GM12878 (cell line): Measurements from ENCODE around the gene GNAT3. TPM values are rescaled to one million over a fixed set of nuclear protein-coding genes. Genes with fewer than 3 reads are reported as not detected.

Experiments
- ATAC-seq: fragments of 200-7000 bp; cut with Tn5 transposase; 3 replicates; pipeline ENCODE4 v1.9.1; 2020; ENCODE audit warnings: mild to moderate bottlenecking, moderate library complexity
- BruUV-seq: library from RNA; stranded (reverse); fragments of 400-500 nt; replicated peaks from 2 replicates; lab custom pipeline; 2021; lab: Mats Ljungman, UMichigan
- CTCF ChIA-PET: fragments of 300-600 bp; sonication (Branson Sonifier 250); formaldehyde crosslinking; extraction: SDS; loops from one replicate; lab custom pipeline; 2021; ENCODE audit warnings: inconsistent platforms; lab: Yijun Ruan, JAX
- POLR2A ChIA-PET: fragments of 350-600 bp; formaldehyde crosslinking; extraction: SDS; loops from one replicate; lab custom pipeline; 2021; ENCODE audit warnings: inconsistent platforms; lab: Charles Lee
- RAD21 ChIA-PET: fragments of 300-600 bp; sonication (Branson Sonifier 250); formaldehyde crosslinking; loops from one replicate; lab custom pipeline; 2023; ENCODE audit warnings: antibody characterized with exemption; ENCODE audit not compliant: unreplicated experiment; lab: Charles Lee
- SMC1A ChIA-PET: fragments of 300-600 bp; sonication (Branson Sonifier 250); formaldehyde crosslinking; loops from one replicate; lab custom pipeline; 2023; ENCODE audit not compliant: unreplicated experiment, uncharacterized antibody; lab: Charles Lee
- DNase-seq: peaks from one replicate; pipeline ENCODE4 v3.0.0-alpha.2; 2011; ENCODE audit warnings: low read depth, low spot score
- FAIRE-seq: peaks from 3 replicates; lab custom pipeline; 2011; peaks lifted over from hg19 to GRCh38; lab: Jason Lieb, UNC
- H2AFZ ChIP-seq: 2 replicates; pipeline ENCODE4 v1.6.0; 2011; ENCODE audit warnings: low read depth, low read length, control low read depth; ENCODE audit not compliant: control insufficient read depth
- H3K27ac ChIP-seq: 2 replicates; pipeline ENCODE4 v1.5.1; 2011; ENCODE audit warnings: control low read depth; ENCODE audit not compliant: control insufficient read depth, insufficient read depth
- H3K27me3 ChIP-seq, 2 experiments: replicated peaks in 1 of 2; 2 replicates each; pipeline versions ENCODE4 v1.6.0 to v1.6.1; 2011; ENCODE audit warnings: low read length in 1 of 2; ENCODE audit not compliant: control insufficient read depth in 2 of 2, insufficient read depth in 2 of 2
- H3K36me3 ChIP-seq, 2 experiments: 2 replicates each; pipeline ENCODE4 v1.5.1; 2011; ENCODE audit warnings: low read length in 1 of 2; ENCODE audit not compliant: control insufficient read depth in 2 of 2, insufficient read depth in 2 of 2
- H3K4me1 ChIP-seq: 2 replicates; pipeline ENCODE4 v1.6.1; 2011; ENCODE audit warnings: mild to moderate bottlenecking, low read length, moderate library complexity, mixed read lengths; ENCODE audit not compliant: control insufficient read depth, insufficient read depth
- H3K4me2 ChIP-seq: 2 replicates; pipeline ENCODE4 v1.6.0; 2011; ENCODE audit warnings: control low read depth; ENCODE audit not compliant: control insufficient read depth, insufficient read depth
- H3K4me3 ChIP-seq: fragments of 200-600 bp; sonication (generic); 2 replicates; pipeline ENCODE4 v1.5.1; 2016
- H3K79me2 ChIP-seq: 2 replicates; pipeline ENCODE4 v1.6.0; 2011; ENCODE audit warnings: low read length; ENCODE audit not compliant: control insufficient read depth, insufficient read depth
- H3K9ac ChIP-seq: 2 replicates; pipeline ENCODE4 v1.8.0; 2011; ENCODE audit warnings: low read length, control low read depth, mixed read lengths; ENCODE audit not compliant: control insufficient read depth, insufficient read depth
- H3K9me3 ChIP-seq: replicated peaks from 3 replicates; pipeline ENCODE4 v1.5.1; 2011; ENCODE audit warnings: mild to moderate bottlenecking, low read length; ENCODE audit not compliant: control insufficient read depth, insufficient read depth
- H4K20me1 ChIP-seq: 2 replicates; pipeline ENCODE4 v1.6.0; 2011; ENCODE audit not compliant: control insufficient read depth, insufficient read depth
- ASH2L ChIP-seq: fragments of 300-600, 200-600 bp; sonication (generic); IDR thresholded peaks from 2 replicates; pipeline ENCODE4 v1.6.1; 2017; ENCODE audit warnings: low read depth, mild to moderate bottlenecking, borderline replicate concordance
- BACH1 ChIP-seq: fragments of 450-650 bp; IDR thresholded peaks from 2 replicates; pipeline ENCODE4 v1.6.1; 2017; ENCODE audit warnings: mild to moderate bottlenecking, borderline replicate concordance
- CHD4 ChIP-seq: fragments of 200-600 bp; sonication (generic); IDR thresholded peaks from 2 replicates; pipeline ENCODE4 v1.6.1; 2016; ENCODE audit warnings: mild to moderate bottlenecking
- ESRRA ChIP-seq: IDR thresholded peaks from 2 replicates; pipeline ENCODE4 v1.6.1; 2012; ENCODE audit warnings: mild to moderate bottlenecking, low read length, improper control_type of control experiment
- HCFC1 ChIP-seq: fragments of 150-350 bp; IDR thresholded peaks from 2 replicates; pipeline ENCODE4 v1.6.1; 2014; ENCODE audit warnings: low read length
- JUNB ChIP-seq: IDR thresholded peaks from 2 replicates; pipeline ENCODE4 v1.6.1; 2016; ENCODE audit warnings: antibody characterized with exemption, mild to moderate bottlenecking
- MEF2B ChIP-seq: fragments of 450-650 bp; IDR thresholded peaks from 2 replicates; pipeline ENCODE4 v1.6.1; 2018; ENCODE audit warnings: mild to moderate bottlenecking, moderate library complexity; ENCODE audit not compliant: partially characterized antibody, poor library complexity, severe bottlenecking
- MXI1 ChIP-seq: fragments of 150-350 bp; IDR thresholded peaks from 2 replicates; pipeline ENCODE4 v1.6.1; 2011; ENCODE audit warnings: low read depth, mild to moderate bottlenecking, inconsistent platforms, low read length, improper control_type of control experiment
- MYC ChIP-seq: IDR thresholded peaks from 2 replicates; pipeline ENCODE4 v1.6.1; 2011; ENCODE audit warnings: mild to moderate bottlenecking, low read length, moderate library complexity, inconsistent platforms; ENCODE audit not compliant: insufficient read depth, insufficient replicate concordance, insufficient read length, severe bottlenecking
- NR2F1 ChIP-seq: fragments of 450-650 bp; conservative IDR thresholded peaks from 2 replicates; pipeline ENCODE4 v1.6.1; 2017; ENCODE audit warnings: mild to moderate bottlenecking
- NRF1 ChIP-seq: conservative IDR thresholded peaks from 2 replicates; pipeline ENCODE4 v1.6.1; 2011; ENCODE audit warnings: mild to moderate bottlenecking, low read depth, low read length, improper control_type of control experiment
- PAX5 ChIP-seq: IDR thresholded peaks from 2 replicates; pipeline ENCODE4 v1.6.1; 2011; ENCODE audit warnings: low read depth, low read length, borderline replicate concordance
- RAD21 ChIP-seq: IDR thresholded peaks from 2 replicates; pipeline ENCODE4 v1.6.1; 2011; ENCODE audit warnings: mild to moderate bottlenecking, low read depth, low read length, moderate library complexity; ENCODE audit not compliant: insufficient read depth
- RAD51 ChIP-seq: fragments of 450-650 bp; IDR thresholded peaks from 2 replicates; pipeline ENCODE4 v1.6.1; 2016; ENCODE audit warnings: moderate library complexity, mild to moderate bottlenecking, inconsistent platforms
- SMC3 ChIP-seq: IDR thresholded peaks from 2 replicates; pipeline ENCODE4 v1.6.1; 2011; ENCODE audit warnings: low read length, improper control_type of control experiment, borderline replicate concordance
- SPI1 ChIP-seq: IDR thresholded peaks from 2 replicates; pipeline ENCODE4 v1.6.1; 2011; ENCODE audit warnings: low read depth, mild to moderate bottlenecking, low read length, moderate library complexity, borderline replicate concordance; ENCODE audit not compliant: insufficient read depth
- TAF1 ChIP-seq: IDR thresholded peaks from 2 replicates; pipeline ENCODE4 v1.6.1; 2011; ENCODE audit warnings: mild to moderate bottlenecking, low read depth, low read length, borderline replicate concordance
- YBX1 ChIP-seq: fragments of 450-650 bp; IDR thresholded peaks from 2 replicates; pipeline ENCODE4 v1.6.1; 2016; ENCODE audit warnings: antibody characterized with exemption
- ZZZ3 ChIP-seq: IDR thresholded peaks from 2 replicates; pipeline ENCODE4 v1.6.1; 2011; ENCODE audit warnings: low read depth; ENCODE audit not compliant: control insufficient read depth, insufficient read length
- WGBS: methylation state at CpG from one replicate; pipeline ENCODE4 v1.1.6; 2016; ENCODE audit warnings: low lambda C conversion rate; ENCODE audit not compliant: insufficient replicate concordance, insufficient coverage; ENCODE audit errors: missing lambda C conversion rate; 5-methylcytosine and 5-hydroxymethylcytosine counted together
- in situ Hi-C: fragments of 300-500 bp; cut with MboI; formaldehyde crosslinking; loops from 9 replicates; pipeline ENCODE4 v1.14.3; 2018; ENCODE audit warnings: mixed read lengths
- intact Hi-C: fragments of 100-400 bp; cut with micrococcal nuclease; formaldehyde crosslinking; loops from one replicate; pipeline ENCODE4 v1.14.2; 2022; ENCODE audit not compliant: unreplicated experiment
- polyA plus RNA-seq, 11 experiments: library from polyadenylated mRNA; depleted of rRNA in 4 of 11; unstranded in 6 of 11; stranded (reverse) in 5 of 11; fragments of >200 nt; fragmentation: Nextera tagmentation in 4 of 11; fragmentation: Illumina TruSeq in 1 of 11; extraction: Ambion mirVana in 4 of 11; extraction: Trizol in 1 of 11; gene quantifications; 1 replicate in 1 of 11; 2 replicates in 10 of 11; pipeline versions ENCODE4 v1.2.1 to v1.2.3, GENCODE V29; 2011 to 2016; ENCODE audit warnings: inconsistent platforms in 2 of 11, missing spikeins in 2 of 11, low read depth in 1 of 11
- total RNA-seq, 4 experiments: library from RNA; depleted of rRNA in 3 of 4; stranded (reverse); fragments of >200 nt in 3 of 4; fragmentation: Illumina TruSeq in 1 of 4; extraction: Trizol in 1 of 4; gene quantifications; 2 replicates each; pipeline versions ENCODE4 v1.2.1 to v1.2.3, GENCODE V29; 2013 to 2021
- TF ChIP-seq, protein P1 (sequence below): IDR thresholded peaks from 2 replicates; pipeline ENCODE4 v1.6.1; 2012; ENCODE audit warnings: low read depth, low read length, improper control_type of control experiment
- TF ChIP-seq, protein P2 (sequence below): fragments of 450-650 bp; IDR thresholded peaks from 2 replicates; pipeline ENCODE4 v1.6.1; 2017; ENCODE audit warnings: mild to moderate bottlenecking, moderate library complexity

The GNAT3 gene
- total and polyA plus RNA-seq, 10 of the 15 experiments (the other 5 are each of a cell fraction or from before 2014, with no cell fraction given) = 1.7 to 8.3 (median 5.8) TPM; not detected in 1

DNA sequence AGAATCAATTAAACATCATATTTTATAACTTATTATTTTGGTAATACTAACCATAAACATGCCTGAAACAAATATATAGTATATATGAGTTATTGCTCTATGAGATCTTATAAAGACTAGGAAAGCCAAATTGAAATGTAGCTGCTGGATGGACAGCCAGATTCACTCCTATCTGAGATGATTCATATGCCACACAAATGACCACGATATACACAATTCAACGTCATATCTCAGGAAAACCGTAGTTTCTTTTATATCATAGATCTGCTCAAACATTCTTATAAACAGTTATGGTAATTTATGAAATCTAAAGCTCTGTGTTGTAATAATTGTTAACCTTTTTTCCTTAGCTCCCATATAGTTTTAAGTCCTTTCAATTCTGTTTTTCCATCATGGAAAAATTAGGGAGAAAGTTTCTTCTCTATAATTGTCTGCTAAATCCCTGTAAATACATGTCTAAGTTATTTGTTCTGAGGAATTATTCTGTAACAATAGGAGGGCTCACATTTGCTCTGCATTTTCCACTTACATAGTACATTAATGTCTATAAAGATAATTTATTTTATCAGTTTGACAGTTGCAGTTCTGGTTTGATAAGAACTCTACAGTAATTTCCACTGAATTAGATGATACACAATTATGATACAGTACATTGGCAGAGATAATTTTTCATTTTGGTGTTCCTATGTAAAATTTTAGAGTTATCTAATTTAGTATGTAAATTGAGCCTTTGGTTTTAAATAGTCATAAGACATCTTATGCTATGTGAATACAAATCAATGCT is 42.7 kb downstream of the GNAT3 start (continued):
- TF ChIP-seq ZZZ3 (no peak), YBX1 (no peak), JUNB (no peak), ESRRA (no peak), HCFC1 (no peak), SMC3 (no peak)
- TF ChIP-seq, protein P1, sequence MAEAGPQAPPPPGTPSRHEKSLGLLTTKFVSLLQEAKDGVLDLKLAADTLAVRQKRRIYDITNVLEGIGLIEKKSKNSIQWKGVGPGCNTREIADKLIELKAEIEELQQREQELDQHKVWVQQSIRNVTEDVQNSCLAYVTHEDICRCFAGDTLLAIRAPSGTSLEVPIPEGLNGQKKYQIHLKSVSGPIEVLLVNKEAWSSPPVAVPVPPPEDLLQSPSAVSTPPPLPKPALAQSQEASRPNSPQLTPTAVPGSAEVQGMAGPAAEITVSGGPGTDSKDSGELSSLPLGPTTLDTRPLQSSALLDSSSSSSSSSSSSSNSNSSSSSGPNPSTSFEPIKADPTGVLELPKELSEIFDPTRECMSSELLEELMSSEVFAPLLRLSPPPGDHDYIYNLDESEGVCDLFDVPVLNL = no peak

DNA sequence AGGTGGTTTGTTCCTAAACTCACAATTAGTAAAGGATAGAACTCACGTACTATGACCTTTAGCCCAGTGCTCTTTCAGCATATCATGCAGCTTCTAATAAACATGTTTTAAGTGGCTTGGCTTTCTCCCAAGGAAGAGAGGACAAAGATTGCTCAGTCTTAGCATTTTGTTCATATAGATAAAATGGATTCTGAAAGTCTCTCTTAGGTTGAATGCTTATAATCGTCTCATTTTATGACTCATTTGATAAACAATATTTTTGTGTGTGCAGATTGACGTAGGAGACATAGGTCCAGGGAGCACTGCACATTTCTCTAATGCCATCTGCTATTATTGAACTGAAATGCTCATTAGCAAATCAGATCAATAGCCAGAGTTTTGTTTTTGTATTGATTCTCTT is 44.8 kb downstream of the GNAT3 start:
- Histone ChIP-seq H3K27me3 (no peaks in the 10 kb centered on the region), H4K20me1 (no peaks in the 10 kb centered on the region), H3K27ac (no peak overlapping the region), H3K4me2 (no peak overlapping the region), H3K4me3 (no peak overlapping the region), H3K4me1 (no peaks in the 10 kb centered on the region), H3K9me3 (no peaks in the 10 kb centered on the region), H2AFZ (no peak overlapping the region), H3K9ac (no peak overlapping the region), H3K79me2 (no peaks in the 10 kb centered on the region), H3K36me3 (no peaks in the 10 kb centered on the region)
- RAD21 ChIA-PET = no interaction called here
- DNase-seq (no peak), FAIRE-seq (no peak), ATAC-seq (no peak)
- WGBS = 37% methylated on average over 3 of the region's 3 CpGs
- BruUV-seq = no TSS peak
- intact Hi-C loops = no loop called here
- in situ Hi-C loops = no loop called here
- POLR2A ChIA-PET = no interaction called here
- CTCF ChIA-PET = no interaction called here
- SMC1A ChIA-PET = no interaction called here
- TF ChIP-seq RAD21 = no peak
- TF ChIP-seq PAX5 = no peak
- no peak for TF ChIP-seq CHD4
- TF ChIP-seq MYC = no peak
- no peak for TF ChIP-seq ASH2L
- no peak for TF ChIP-seq NR2F1
- TF ChIP-seq MXI1 = no peak
- TF ChIP-seq TAF1 = no peak
- no peak for TF ChIP-seq SPI1
- TF ChIP-seq MEF2B = no peak
- no peak for TF ChIP-seq RAD51
- TF ChIP-seq NRF1 = no peak
- TF ChIP-seq BACH1 = no peak
- TF ChIP-seq, protein P2, sequence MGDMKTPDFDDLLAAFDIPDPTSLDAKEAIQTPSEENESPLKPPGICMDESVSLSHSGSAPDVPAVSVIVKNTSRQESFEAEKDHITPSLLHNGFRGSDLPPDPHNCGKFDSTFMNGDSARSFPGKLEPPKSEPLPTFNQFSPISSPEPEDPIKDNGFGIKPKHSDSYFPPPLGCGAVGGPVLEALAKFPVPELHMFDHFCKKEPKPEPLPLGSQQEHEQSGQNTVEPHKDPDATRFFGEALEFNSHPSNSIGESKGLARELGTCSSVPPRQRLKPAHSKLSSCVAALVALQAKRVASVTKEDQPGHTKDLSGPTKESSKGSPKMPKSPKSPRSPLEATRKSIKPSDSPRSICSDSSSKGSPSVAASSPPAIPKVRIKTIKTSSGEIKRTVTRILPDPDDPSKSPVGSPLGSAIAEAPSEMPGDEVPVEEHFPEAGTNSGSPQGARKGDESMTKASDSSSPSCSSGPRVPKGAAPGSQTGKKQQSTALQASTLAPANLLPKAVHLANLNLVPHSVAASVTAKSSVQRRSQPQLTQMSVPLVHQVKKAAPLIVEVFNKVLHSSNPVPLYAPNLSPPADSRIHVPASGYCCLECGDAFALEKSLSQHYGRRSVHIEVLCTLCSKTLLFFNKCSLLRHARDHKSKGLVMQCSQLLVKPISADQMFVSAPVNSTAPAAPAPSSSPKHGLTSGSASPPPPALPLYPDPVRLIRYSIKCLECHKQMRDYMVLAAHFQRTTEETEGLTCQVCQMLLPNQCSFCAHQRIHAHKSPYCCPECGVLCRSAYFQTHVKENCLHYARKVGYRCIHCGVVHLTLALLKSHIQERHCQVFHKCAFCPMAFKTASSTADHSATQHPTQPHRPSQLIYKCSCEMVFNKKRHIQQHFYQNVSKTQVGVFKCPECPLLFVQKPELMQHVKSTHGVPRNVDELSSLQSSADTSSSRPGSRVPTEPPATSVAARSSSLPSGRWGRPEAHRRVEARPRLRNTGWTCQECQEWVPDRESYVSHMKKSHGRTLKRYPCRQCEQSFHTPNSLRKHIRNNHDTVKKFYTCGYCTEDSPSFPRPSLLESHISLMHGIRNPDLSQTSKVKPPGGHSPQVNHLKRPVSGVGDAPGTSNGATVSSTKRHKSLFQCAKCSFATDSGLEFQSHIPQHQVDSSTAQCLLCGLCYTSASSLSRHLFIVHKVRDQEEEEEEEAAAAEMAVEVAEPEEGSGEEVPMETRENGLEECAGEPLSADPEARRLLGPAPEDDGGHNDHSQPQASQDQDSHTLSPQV = no peak
